Endothelial cell of umbilical vein (primary cell): ENCODE results near the gene CCDC197.

ENCODE experiments used
- EZH2 ChIP-seq: IDR thresholded peaks from 2 replicates; pipeline ENCODE4 v1.6.1; 2012; ENCODE audit warnings: borderline replicate concordance, low read depth, mild to moderate bottlenecking, moderate library complexity, low read length, inconsistent platforms; ENCODE audit not compliant: severe bottlenecking
- MYC ChIP-seq: IDR thresholded peaks from one replicate; pipeline ENCODE4 v1.6.1; 2011; ENCODE audit warnings: mild to moderate bottlenecking, low read depth, low read length
- POLR2A ChIP-seq: IDR thresholded peaks from 2 replicates; pipeline ENCODE4 v1.6.1; 2012; ENCODE audit warnings: low read depth, mild to moderate bottlenecking, control low read depth, low read length
- POLR2AphosphoS5 ChIP-seq: IDR thresholded peaks from 2 replicates; pipeline ENCODE4 v1.6.1; 2012; ENCODE audit warnings: low read depth, mild to moderate bottlenecking, control low read depth, low read length, moderate library complexity; ENCODE audit not compliant: insufficient read depth
- TF ChIP-seq, protein P1 (sequence below), 2 donors: IDR thresholded peaks; 1 replicate in 1 of 2; 2 replicates in 1 of 2; pipeline ENCODE4 v1.5.1; 2011; ENCODE audit warnings: low read length in 2 of 2, mild to moderate bottlenecking in 2 of 2, moderate library complexity in 2 of 2, control low read depth in 1 of 2, inconsistent platforms in 1 of 2, low read depth in 1 of 2; ENCODE audit not compliant: insufficient read depth in 1 of 2; ENCODE audit errors: extremely low read depth in 1 of 2
- TF ChIP-seq, protein P2 (sequence below): IDR thresholded peaks from 2 replicates; pipeline ENCODE4 v1.6.1; 2011; ENCODE audit not compliant: insufficient read depth, insufficient read length

DNA sequence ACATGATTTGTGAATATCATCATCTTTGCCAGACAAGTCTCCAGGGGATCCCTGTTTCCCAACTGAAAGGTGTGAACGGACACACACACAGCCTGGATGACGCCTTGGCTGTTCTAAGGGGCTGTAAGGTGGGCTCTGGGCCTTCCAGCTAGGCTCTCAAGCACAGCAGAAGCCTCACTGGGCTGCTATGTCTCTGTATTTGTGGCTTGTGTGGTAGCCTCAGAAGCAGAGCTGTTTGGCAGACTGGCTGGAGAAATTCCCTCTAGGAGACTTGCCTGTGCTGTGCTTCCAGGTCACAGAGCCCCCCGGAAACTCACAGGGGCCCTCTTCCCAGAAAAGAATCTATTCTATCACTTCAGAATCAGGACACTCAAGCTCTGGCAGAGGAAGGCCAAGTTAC is 50.5 kb downstream of the CCDC197 start:
- TF ChIP-seq EZH2 (no peak), POLR2AphosphoS5 (no peak), MYC (no peak), POLR2A (no peak)
- TF ChIP-seq, protein P1, sequence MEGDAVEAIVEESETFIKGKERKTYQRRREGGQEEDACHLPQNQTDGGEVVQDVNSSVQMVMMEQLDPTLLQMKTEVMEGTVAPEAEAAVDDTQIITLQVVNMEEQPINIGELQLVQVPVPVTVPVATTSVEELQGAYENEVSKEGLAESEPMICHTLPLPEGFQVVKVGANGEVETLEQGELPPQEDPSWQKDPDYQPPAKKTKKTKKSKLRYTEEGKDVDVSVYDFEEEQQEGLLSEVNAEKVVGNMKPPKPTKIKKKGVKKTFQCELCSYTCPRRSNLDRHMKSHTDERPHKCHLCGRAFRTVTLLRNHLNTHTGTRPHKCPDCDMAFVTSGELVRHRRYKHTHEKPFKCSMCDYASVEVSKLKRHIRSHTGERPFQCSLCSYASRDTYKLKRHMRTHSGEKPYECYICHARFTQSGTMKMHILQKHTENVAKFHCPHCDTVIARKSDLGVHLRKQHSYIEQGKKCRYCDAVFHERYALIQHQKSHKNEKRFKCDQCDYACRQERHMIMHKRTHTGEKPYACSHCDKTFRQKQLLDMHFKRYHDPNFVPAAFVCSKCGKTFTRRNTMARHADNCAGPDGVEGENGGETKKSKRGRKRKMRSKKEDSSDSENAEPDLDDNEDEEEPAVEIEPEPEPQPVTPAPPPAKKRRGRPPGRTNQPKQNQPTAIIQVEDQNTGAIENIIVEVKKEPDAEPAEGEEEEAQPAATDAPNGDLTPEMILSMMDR (IDR thresholded peaks at IDR 0.05; ENCODE audit: extremely low read depth in 1 of 2, insufficient read depth in 1 of 2, low read depth in 1 of 2, low read length in 2 of 2), result no peak
- TF ChIP-seq, protein P2, sequence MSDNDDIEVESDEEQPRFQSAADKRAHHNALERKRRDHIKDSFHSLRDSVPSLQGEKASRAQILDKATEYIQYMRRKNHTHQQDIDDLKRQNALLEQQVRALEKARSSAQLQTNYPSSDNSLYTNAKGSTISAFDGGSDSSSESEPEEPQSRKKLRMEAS, result no peak
